ENCODE data around the gene UNC5A. TPM values are rescaled to one million over a fixed set of nuclear protein-coding genes. Genes with fewer than 3 reads are reported as not detected.

The UNC5A gene
- total and polyA plus RNA-seq, 9 of the 15 experiments (the other 6 are each of a cell fraction or from before 2014, with no cell fraction given): not detected

DNA sequence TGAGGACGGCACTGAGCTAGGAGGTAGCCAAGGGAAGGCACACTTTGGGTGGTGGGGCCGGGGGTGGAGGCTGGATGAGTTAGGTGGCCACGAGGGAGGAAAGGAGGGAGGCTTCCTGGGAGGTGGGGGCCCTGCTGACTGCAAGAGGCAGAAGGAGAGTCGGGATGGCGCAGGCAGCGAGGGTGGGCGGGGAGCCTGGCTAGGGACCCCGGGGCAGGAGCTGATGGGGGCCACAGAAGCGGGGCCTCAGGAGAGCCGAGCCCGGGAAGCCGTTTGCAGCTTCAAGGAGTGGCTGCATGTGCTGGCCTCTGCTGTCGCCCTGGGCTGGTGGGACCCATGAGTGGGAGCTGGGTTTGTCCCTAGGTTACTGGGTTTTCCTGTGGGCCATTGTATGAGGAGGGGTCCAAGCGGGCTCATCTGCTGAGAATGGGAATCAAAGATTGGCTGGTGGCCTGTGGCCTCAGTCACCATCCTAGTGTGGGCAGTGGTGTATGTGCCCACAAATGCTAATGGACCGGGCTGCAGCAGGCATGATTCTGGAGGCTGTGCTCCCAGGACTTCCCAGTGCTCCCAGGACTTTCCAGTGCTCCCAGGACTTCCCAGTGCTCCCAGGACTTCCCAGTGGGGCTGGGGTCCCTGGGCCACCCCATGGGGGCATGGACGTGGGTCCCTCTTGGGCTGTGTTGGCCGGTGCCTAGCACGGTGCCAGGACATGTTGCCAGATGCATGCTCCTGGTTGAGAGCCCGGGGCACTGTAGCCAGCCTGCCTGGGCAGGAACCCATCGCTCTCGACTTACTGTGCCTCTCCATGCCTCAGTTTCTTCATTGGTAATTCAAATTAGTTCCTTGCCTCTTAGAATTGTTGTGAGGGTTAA, 40.2 kb downstream of the UNC5A start:
- WGBS (ENCODE audit: insufficient coverage, low coverage, missing lambda C conversion rate): 1% methylated on average over 16 of the region's 21 CpGs
- CTCF ChIA-PET (ENCODE audit: low intra/inter-chr PET ratio): no interaction called here
- Histone ChIP-seq H3K9me3 (replicated peaks; ENCODE audit: control insufficient read depth, insufficient read depth, low read depth, low read length) (no peaks in the 10 kb centered on the region), H2AFZ (ENCODE audit: low read depth, low read length) (no peak overlapping the region), H3K9me1 (ENCODE audit: control insufficient read depth, insufficient read depth, low read length) (peaks cover 3% of the 10 kb centered on the region), H3K27me3 (ENCODE audit: control insufficient read depth in 2 of 2, insufficient read depth in 2 of 2, low read length in 2 of 2) (peaks cover 52 to 93% of the 10 kb centered on the region in 2 experiments), H3K4me3 (no peak overlapping the region), H4K20me1 (replicated peaks; ENCODE audit: control insufficient read depth, insufficient read depth, low read length) (peaks cover 8% of the 10 kb centered on the region; the same call in 1 of the 2 replicates), H3K4me1 (replicated peaks in 1 of 2; ENCODE audit: control insufficient read depth in 2 of 2, insufficient read depth in 2 of 2, low read length in 2 of 2) (peaks cover 0 to 16% of the 10 kb centered on the region in 2 experiments; a peak in 2 of 5 replicates), H3K9ac (ENCODE audit: insufficient read depth in 1 of 2, low read depth in 2 of 2, low read length in 2 of 2) (no peak overlapping the region), H3K27ac (ENCODE audit: extremely low read depth, low read depth, low read length) (no peak overlapping the region), H3K79me2 (ENCODE audit: control insufficient read depth, insufficient read depth, low read length) (no peaks in the 10 kb centered on the region), H3K36me3 (ENCODE audit: control insufficient read depth, insufficient read depth, low read length) (no peaks in the 10 kb centered on the region), H3K4me2 (ENCODE audit: insufficient read depth, low read length) (no peak overlapping the region)
- in situ Hi-C loops (cut with MboI) (no loop called here), intact Hi-C loops (cut with micrococcal nuclease) (no loop called here)
- no TSS peak for BruUV-seq (replicated peaks)
- DNase-seq (ENCODE audit: extremely low read depth in 1 of 4, low spot score in 3 of 4) (no peak), ATAC-seq (no peak), FAIRE-seq (no peak)
- TF ChIP-seq NR3C1 (CRISPR knock-in tag; IDR thresholded peaks at IDR 0.05) (no peak), ZNF263 (CRISPR knock-in tag; IDR thresholded peaks at IDR 0.05; ENCODE audit: borderline replicate concordance) (peak; percentile 66; the same call in 1 of the 2 replicates)
- POLR2A ChIA-PET: interaction anchor here (0.6 to 1.1 kb wide), 2 partner anchors 10 to 275 kb away, joined by 3 to 5 read pairs; no protein-coding TSS in a partner anchor

GRCh38 chr5:176851380-176851779, 41.0 kb downstream of the UNC5A start:
- FAIRE-seq (no peak), ATAC-seq (no peak), DNase-seq (ENCODE audit: extremely low read depth in 1 of 4, low spot score in 3 of 4) (no peak)
- Histone ChIP-seq H3K27ac (ENCODE audit: extremely low read depth, low read depth, low read length) (no peak overlapping the region), H4K20me1 (replicated peaks; ENCODE audit: control insufficient read depth, insufficient read depth, low read length) (peaks cover 8% of the 10 kb centered on the region; the same call in 1 of the 2 replicates), H2AFZ (ENCODE audit: low read depth, low read length) (no peak overlapping the region), H3K9ac (ENCODE audit: insufficient read depth in 1 of 2, low read depth in 2 of 2, low read length in 2 of 2) (no peak overlapping the region), H3K9me3 (replicated peaks; ENCODE audit: control insufficient read depth, insufficient read depth, low read depth, low read length) (no peaks in the 10 kb centered on the region), H3K4me1 (replicated peaks in 1 of 2; ENCODE audit: control insufficient read depth in 2 of 2, insufficient read depth in 2 of 2, low read length in 2 of 2) (peaks cover 0 to 23% of the 10 kb centered on the region in 2 experiments; a peak in 2 of 5 replicates), H3K27me3 (ENCODE audit: control insufficient read depth in 2 of 2, insufficient read depth in 2 of 2, low read length in 2 of 2) (peaks cover 52 to 93% of the 10 kb centered on the region in 2 experiments), H3K79me2 (ENCODE audit: control insufficient read depth, insufficient read depth, low read length) (no peaks in the 10 kb centered on the region), H3K4me2 (ENCODE audit: insufficient read depth, low read length) (no peak overlapping the region), H3K4me3 (no peak overlapping the region), H3K9me1 (ENCODE audit: control insufficient read depth, insufficient read depth, low read length) (peaks cover 3% of the 10 kb centered on the region), H3K36me3 (ENCODE audit: control insufficient read depth, insufficient read depth, low read length) (no peaks in the 10 kb centered on the region)
- 2% methylated on average over 12 of the region's 12 CpGs for WGBS (ENCODE audit: insufficient coverage, low coverage, missing lambda C conversion rate)
- intact Hi-C loops (cut with micrococcal nuclease) (no loop called here), in situ Hi-C loops (cut with MboI) (no loop called here)
- TF ChIP-seq MAFF (IDR thresholded peaks at IDR 0.05; ENCODE audit: low read length) (peak; percentile 9; the same call in 1 of the 2 replicates), MAFG (tag; conservative IDR thresholded peaks at IDR 0.05) (peak; percentile 66; the same call in 1 of the 2 replicates), C11orf30 (IDR thresholded peaks at IDR 0.05; ENCODE audit: low read depth) (peak; percentile 69), NBN (IDR thresholded peaks at IDR 0.05; ENCODE audit: low read depth) (no peak), ATF2 (CRISPR knock-in tag; IDR thresholded peaks at IDR 0.05) (no peak), ZNF316 (IDR thresholded peaks at IDR 0.05) (peak; percentile 83), MAFK (IDR thresholded peaks at IDR 0.05; ENCODE audit: low read length) (peak; percentile 62)
- POLR2A ChIA-PET: no interaction called here
- CTCF ChIA-PET (ENCODE audit: low intra/inter-chr PET ratio): no interaction called here
- no TSS peak for BruUV-seq (replicated peaks)
